ENCODE data around the gene ILKAP. TPM values are rescaled to one million over a fixed set of nuclear protein-coding genes. Genes with fewer than 3 reads are reported as not detected.

ILKAP gene
- polyA plus RNA-seq, 2 of the 4 experiments (the other 2 are of a cell fraction), result 36.3 to 41.4 TPM

DNA sequence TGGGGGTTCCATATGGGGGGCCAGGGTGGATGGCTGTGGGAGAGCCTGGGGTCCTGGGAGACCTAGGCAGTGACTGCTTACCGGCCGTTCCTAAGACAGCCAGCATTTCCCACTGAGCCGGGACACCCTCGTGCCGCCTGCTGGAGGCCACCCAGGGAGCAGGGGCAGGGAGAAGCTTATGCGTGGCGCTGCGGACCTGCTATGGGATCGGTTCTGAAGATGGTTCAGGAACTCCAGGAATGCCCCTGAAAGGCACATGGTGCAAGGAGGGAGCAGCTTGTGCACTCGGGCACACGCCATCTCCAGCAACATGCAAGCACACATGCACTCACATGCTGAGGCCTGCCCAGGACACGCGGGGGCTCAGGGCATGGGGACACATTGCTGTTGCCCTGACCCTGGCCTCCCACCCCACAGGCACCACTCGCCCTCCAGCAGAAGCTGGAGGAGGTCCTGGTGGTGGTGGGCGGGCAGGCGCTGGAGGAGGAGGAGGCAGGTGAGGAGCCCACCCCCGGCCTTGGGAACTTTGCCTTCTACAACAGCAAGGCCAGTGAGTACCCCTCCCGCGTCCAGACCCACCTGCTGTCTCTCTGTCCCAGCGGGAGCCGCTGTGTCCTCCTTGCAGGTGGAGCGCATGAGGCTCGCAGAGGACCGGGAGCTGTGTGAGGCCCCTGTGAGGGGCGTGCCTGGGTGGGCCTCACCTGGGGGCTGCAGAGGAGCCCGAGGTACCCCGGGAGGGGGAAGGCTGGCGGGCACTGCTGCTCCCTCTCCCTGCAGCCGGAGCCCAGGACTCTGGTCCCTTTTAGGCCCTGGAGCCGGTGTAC is 60.9 kb downstream of the ILKAP start:
- CTCF ChIA-PET, result interaction anchor here (0.6 to 1.9 kb wide), 7 partner anchors 9 to 284 kb away, joined by 3 to 6 read pairs (median 4); partner anchors contain the start of gene ERFE
- Histone ChIP-seq H3K27ac (peak overlapping the region; percentile 56 to 81; a peak in 5 of 6 replicates), H3K4me3 (no peak overlapping the region), H3K4me1 (peaks cover 43% of the 10 kb centered on the region), H3K4me2 (peak overlapping the region; percentile 63), H3K9me3 (no peaks in the 10 kb centered on the region)
- TF ChIP-seq NPAS2 (CRISPR knock-in tag; IDR thresholded peaks at IDR 0.05; ENCODE audit: borderline replicate concordance), result no peak
- no peak for TF ChIP-seq HOXB13 (CRISPR knock-in tag; IDR thresholded peaks at IDR 0.05; ENCODE audit: low read depth)
- TF ChIP-seq HOXA7 (CRISPR knock-in tag; IDR thresholded peaks at IDR 0.05), result no peak
- POLR2A ChIA-PET, result no interaction called here
- ATAC-seq, result peak; percentile 8 to 15; a peak in 3 of 6 replicates
- 90% methylated on average over 24 of the region's 30 CpGs for WGBS (ENCODE audit: missing lambda C conversion rate)
- FAIRE-seq, result no peak
- DNase-seq (ENCODE audit: low read depth in 1 of 2, low spot score in 1 of 2), result no peak

DNA sequence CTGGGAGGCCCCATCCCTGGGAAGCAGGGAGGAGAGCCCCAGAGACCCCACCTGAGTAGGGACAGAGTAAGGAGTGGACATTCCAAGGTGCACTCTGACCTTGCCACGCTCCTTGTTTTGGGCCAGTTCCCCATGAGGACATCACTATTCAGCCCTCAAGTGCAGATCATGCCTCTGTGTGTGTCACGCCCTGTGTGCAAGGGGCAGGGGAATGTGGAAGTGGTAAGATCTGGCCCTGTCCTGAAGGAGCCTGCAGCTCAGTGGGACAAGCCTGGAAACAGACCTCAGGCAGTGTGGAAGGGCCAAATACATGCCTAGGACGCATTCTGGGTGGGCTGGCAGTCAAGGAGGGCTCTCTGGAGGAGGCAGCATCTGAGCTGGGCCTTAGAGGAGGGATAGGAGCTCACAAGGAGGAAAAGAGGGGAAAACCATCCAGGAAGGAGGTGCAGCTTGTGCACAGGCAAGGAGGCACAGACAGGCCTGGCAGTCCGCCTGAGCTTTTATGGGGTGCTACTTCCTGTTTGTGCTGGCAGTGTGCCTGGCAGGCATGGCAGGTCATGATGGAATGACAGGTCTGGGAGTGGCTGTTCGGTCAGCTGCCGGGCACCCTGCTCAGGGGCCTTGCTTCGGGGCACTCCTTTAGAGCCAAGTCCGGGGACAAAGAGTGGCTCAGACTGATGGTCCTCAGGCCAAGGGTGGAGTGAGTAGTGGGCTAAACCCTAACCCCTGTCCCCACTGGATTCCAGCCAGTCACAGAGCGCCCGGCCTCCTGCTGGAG is 61.8 kb downstream of the ILKAP start:
- Histone ChIP-seq H3K4me2 (peak overlapping the region; percentile 41), H3K4me1 (peaks cover 51% of the 10 kb centered on the region), H3K4me3 (no peak overlapping the region), H3K9me3 (no peaks in the 10 kb centered on the region), H3K27ac (peak overlapping the region; percentile 60 to 81)
- TF ChIP-seq, protein P1, sequence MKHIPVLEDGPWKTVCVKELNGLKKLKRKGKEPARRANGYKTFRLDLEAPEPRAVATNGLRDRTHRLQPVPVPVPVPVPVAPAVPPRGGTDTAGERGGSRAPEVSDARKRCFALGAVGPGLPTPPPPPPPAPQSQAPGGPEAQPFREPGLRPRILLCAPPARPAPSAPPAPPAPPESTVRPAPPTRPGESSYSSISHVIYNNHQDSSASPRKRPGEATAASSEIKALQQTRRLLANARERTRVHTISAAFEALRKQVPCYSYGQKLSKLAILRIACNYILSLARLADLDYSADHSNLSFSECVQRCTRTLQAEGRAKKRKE (CRISPR knock-in tag; IDR thresholded peaks at IDR 0.05; ENCODE audit: low read depth), result no peak
- TF ChIP-seq CBX2 (IDR thresholded peaks at IDR 0.05; ENCODE audit: borderline replicate concordance, low read depth), result no peak
- TF ChIP-seq TFCP2L1 (CRISPR knock-in tag; IDR thresholded peaks at IDR 0.05), result no peak
- TF ChIP-seq MAZ (IDR thresholded peaks at IDR 0.05; ENCODE audit: borderline replicate concordance, low read depth, low read length), result no peak
- TF ChIP-seq, protein P2, sequence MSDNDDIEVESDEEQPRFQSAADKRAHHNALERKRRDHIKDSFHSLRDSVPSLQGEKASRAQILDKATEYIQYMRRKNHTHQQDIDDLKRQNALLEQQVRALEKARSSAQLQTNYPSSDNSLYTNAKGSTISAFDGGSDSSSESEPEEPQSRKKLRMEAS (IDR thresholded peaks at IDR 0.05), result peak; percentile 14; the same call in 1 of the 2 replicates
- peak; percentile 100 for TF ChIP-seq ZFP36 (IDR thresholded peaks at IDR 0.05; ENCODE audit: borderline replicate concordance, partially characterized antibody)
- TF ChIP-seq CEBPB (IDR thresholded peaks at IDR 0.05), result no peak
- TF ChIP-seq RARB (CRISPR knock-in tag; IDR thresholded peaks at IDR 0.05), result no peak
- no peak for TF ChIP-seq RFX5 (IDR thresholded peaks at IDR 0.05)
- TF ChIP-seq MYC (IDR thresholded peaks at IDR 0.05; ENCODE audit: borderline replicate concordance, low read length), result no peak
- no peak for TF ChIP-seq HEYL (CRISPR knock-in tag; IDR thresholded peaks at IDR 0.05)
- TF ChIP-seq NPAS2 (CRISPR knock-in tag; IDR thresholded peaks at IDR 0.05; ENCODE audit: borderline replicate concordance), result no peak
- no peak for TF ChIP-seq FOSL2 (IDR thresholded peaks at IDR 0.05)
- no peak for TF ChIP-seq FOSL2 (CRISPR knock-in tag; IDR thresholded peaks at IDR 0.05)
- WGBS (ENCODE audit: missing lambda C conversion rate), result 35% methylated on average over 8 of the region's 10 CpGs
- CTCF ChIA-PET, result interaction anchor here (0.8 to 1.9 kb wide), 5 partner anchors 8 to 283 kb away, joined by 3 to 6 read pairs (median 4); partner anchors contain the start of gene ERFE
- peak; percentile 37 to 53; a peak in 5 of 6 replicates for ATAC-seq
- no peak for FAIRE-seq
- POLR2A ChIA-PET, result no interaction called here
- peak; percentile 35 to 78 for DNase-seq (ENCODE audit: low read depth in 1 of 2, low spot score in 1 of 2)

DNA sequence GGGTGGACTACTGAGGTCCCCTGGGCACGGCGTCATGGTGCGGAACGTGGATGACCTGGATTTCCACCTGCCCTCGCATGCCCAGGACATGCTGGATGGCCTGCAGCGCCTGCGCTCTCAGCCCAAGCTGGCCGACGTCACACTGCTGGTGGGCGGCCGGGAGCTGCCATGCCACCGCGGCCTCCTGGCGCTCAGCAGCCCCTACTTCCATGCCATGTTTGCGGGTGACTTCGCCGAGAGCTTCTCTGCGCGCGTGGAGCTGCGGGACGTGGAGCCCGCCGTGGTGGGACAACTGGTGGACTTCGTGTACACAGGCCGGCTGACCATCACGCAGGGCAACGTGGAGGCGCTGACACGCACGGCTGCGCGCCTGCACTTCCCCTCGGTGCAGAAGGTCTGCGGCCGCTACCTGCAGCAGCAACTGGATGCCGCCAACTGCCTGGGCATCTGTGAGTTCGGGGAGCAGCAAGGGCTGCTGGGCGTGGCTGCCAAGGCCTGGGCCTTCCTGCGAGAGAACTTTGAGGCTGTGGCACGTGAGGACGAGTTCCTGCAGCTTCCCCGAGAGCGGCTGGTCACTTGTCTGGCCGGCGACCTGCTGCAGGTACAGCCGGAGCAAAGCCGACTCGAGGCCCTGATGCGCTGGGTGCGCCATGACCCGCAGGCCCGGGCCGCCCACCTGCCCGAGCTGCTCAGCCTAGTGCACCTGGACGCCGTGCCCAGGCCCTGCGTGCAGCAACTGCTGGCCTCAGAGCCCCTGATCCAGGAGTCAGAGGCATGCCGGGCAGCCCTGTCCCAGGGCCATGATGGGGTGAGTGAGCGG is 62.6 kb downstream of the ILKAP start:
- FAIRE-seq (no peak), DNase-seq (ENCODE audit: low read depth in 1 of 2, low spot score in 1 of 2) (no peak), ATAC-seq (no peak)
- no peak overlapping the region for H3K4me3 ChIP-seq
- no peaks in the 10 kb centered on the region for H3K9me3 ChIP-seq
- peak overlapping the region; percentile 60 to 81; a peak in 5 of 6 replicates for H3K27ac ChIP-seq
- TF ChIP-seq JUNB (IDR thresholded peaks at IDR 0.05), result no peak
- 93% methylated on average over 48 of the region's 60 CpGs for WGBS (ENCODE audit: missing lambda C conversion rate)
- H3K4me2 ChIP-seq, result peak overlapping the region; percentile 41
- ChIA-PET POLR2A (no interaction called here), CTCF (interaction anchor here (0.8 to 3.4 kb wide), 2 partner anchors 11 to 20 kb away, joined by 3 to 13 read pairs; no protein-coding TSS in a partner anchor)
- peaks cover 52% of the 10 kb centered on the region for H3K4me1 ChIP-seq
